ENCODE data around the gene FMNL3. TPM values are rescaled to one million over a fixed set of nuclear protein-coding genes. Genes with fewer than 3 reads are reported as not detected.

FMNL3 gene
- polyA plus RNA-seq, 1 of the 3 experiments (the other 2 are of a cell fraction) = 10.2 TPM

GRCh38 chr12:49678711-49679110 lies 28.5 kb downstream of the FMNL3 start:
- peaks cover 30% of the 10 kb centered on the region for H4K20me1 ChIP-seq (ENCODE audit: insufficient read depth)
- ChIA-PET CTCF (interaction anchor here (1.2 kb wide), 1 partner anchor 288 kb away, joined by 4 read pairs; no protein-coding TSS in a partner anchor), POLR2A (no interaction called here)
- H2AFZ ChIP-seq (ENCODE audit: low read depth) = no peak overlapping the region
- H3K4me1 ChIP-seq (ENCODE audit: control insufficient read depth in 1 of 2, insufficient read depth in 2 of 2, low read depth in 1 of 2, low read length in 1 of 2) = peaks cover 15 to 19% of the 10 kb centered on the region in 2 experiments; a peak in 2 of 4 replicates
- no peak overlapping the region for H3K4me3 ChIP-seq (ENCODE audit: low read depth in 2 of 2, low read length in 1 of 2)
- peaks cover 21% of the 10 kb centered on the region for H3F3A ChIP-seq (replicated peaks; ENCODE audit: insufficient read depth)
- H3K9me3 ChIP-seq = no peaks in the 10 kb centered on the region
- no peaks in the 10 kb centered on the region for H3K36me3 ChIP-seq (replicated peaks in 1 of 2; ENCODE audit: control insufficient read depth in 1 of 2, insufficient read depth in 2 of 2, low read length in 1 of 2)
- H3K4me2 ChIP-seq = no peak overlapping the region
- no peak overlapping the region for H3K9ac ChIP-seq
- DNase-seq = no peak
- TF ChIP-seq EZH2phosphoT487 (IDR thresholded peaks at IDR 0.05; ENCODE audit: borderline replicate concordance, low read depth) = no peak
- no peak for TF ChIP-seq FOXJ3 (CRISPR knock-in tag; IDR thresholded peaks at IDR 0.05)
- no peak for TF ChIP-seq MEF2A (IDR thresholded peaks at IDR 0.05; ENCODE audit: borderline replicate concordance, low read depth)
- TF ChIP-seq RCOR1 (IDR thresholded peaks at IDR 0.05; ENCODE audit: low read length) = no peak
- TF ChIP-seq EP300 (IDR thresholded peaks at IDR 0.05; ENCODE audit: borderline replicate concordance in 1 of 2, low read depth in 1 of 2, low read length in 1 of 2) = no peak
- TF ChIP-seq, protein P1, sequence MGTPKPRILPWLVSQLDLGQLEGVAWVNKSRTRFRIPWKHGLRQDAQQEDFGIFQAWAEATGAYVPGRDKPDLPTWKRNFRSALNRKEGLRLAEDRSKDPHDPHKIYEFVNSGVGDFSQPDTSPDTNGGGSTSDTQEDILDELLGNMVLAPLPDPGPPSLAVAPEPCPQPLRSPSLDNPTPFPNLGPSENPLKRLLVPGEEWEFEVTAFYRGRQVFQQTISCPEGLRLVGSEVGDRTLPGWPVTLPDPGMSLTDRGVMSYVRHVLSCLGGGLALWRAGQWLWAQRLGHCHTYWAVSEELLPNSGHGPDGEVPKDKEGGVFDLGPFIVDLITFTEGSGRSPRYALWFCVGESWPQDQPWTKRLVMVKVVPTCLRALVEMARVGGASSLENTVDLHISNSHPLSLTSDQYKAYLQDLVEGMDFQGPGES (IDR thresholded peaks at IDR 0.05; ENCODE audit: low read depth, low read length) = no peak
- TF ChIP-seq GABPA (IDR thresholded peaks at IDR 0.05; ENCODE audit: low read depth) = no peak
- TF ChIP-seq TEAD4 (IDR thresholded peaks at IDR 0.05; ENCODE audit: borderline replicate concordance, insufficient read depth) = no peak
- no peak for TF ChIP-seq USF2 (IDR thresholded peaks at IDR 0.05; ENCODE audit: borderline replicate concordance, low read depth, low read length)
- TF ChIP-seq RFX5 (IDR thresholded peaks at IDR 0.05; ENCODE audit: low read length) = no peak
- no peak for TF ChIP-seq JUND (IDR thresholded peaks at IDR 0.05)
- peaks cover 86% of the 10 kb centered on the region for H3K79me2 ChIP-seq (ENCODE audit: insufficient read depth)
- H3K27ac ChIP-seq (ENCODE audit: low read depth in 2 of 2, low read length in 1 of 2) = no peak overlapping the region
- H3K27me3 ChIP-seq (ENCODE audit: insufficient read depth) = no peaks in the 10 kb centered on the region
- 72% methylated on average over 3 of the region's 3 CpGs for WGBS (ENCODE audit: low lambda C conversion rate)
- H3K9me2 ChIP-seq = no peaks in the 10 kb centered on the region

- Histone ChIP-seq H3K79me2 (ENCODE audit: insufficient read depth) (peaks cover 83% of the 10 kb centered on the region), H3K9me2 (no peaks in the 10 kb centered on the region), H4K20me1 (ENCODE audit: insufficient read depth) (peaks cover 10% of the 10 kb centered on the region; the same call in 1 of the 2 replicates), H3K9ac (no peak overlapping the region), H3K4me2 (peak overlapping the region; percentile 83), H2AFZ (ENCODE audit: low read depth) (no peak overlapping the region), H3K27ac (ENCODE audit: low read depth in 2 of 2, low read length in 1 of 2) (peak overlapping the region; percentile 96 to 98), H3F3A (replicated peaks; ENCODE audit: insufficient read depth) (peaks cover 26% of the 10 kb centered on the region), H3K4me1 (ENCODE audit: control insufficient read depth in 1 of 2, insufficient read depth in 2 of 2, low read depth in 1 of 2, low read length in 1 of 2) (peaks cover 34 to 49% of the 10 kb centered on the region in 2 experiments), H3K27me3 (ENCODE audit: insufficient read depth) (no peaks in the 10 kb centered on the region), H3K9me3 (no peaks in the 10 kb centered on the region), H3K36me3 (replicated peaks in 1 of 2; ENCODE audit: control insufficient read depth in 1 of 2, insufficient read depth in 2 of 2, low read length in 1 of 2) (no peaks in the 10 kb centered on the region), H3K4me3 (ENCODE audit: low read depth in 2 of 2, low read length in 1 of 2) (no peak overlapping the region)
- POLR2A ChIA-PET = interaction anchor here (1.0 to 3.2 kb wide), 4 partner anchors 14 to 66 kb away, joined by 3 to 20 read pairs (median 13); partner anchors contain the start of genes FMNL3 and TMBIM6
- CTCF ChIA-PET = interaction anchor here (0.6 to 3.4 kb wide), 7 partner anchors 16 to 164 kb away, joined by 3 to 29 read pairs (median 5); partner anchors contain the start of genes FMNL3 and TMBIM6
- 95% methylated on average over 7 of the region's 7 CpGs for WGBS (ENCODE audit: low lambda C conversion rate)
- no peak for DNase-seq
- TF ChIP-seq GABPA (IDR thresholded peaks at IDR 0.05; ENCODE audit: low read depth) (no peak), RFX5 (IDR thresholded peaks at IDR 0.05; ENCODE audit: low read length) (no peak), MXI1 (IDR thresholded peaks at IDR 0.05; ENCODE audit: low read depth, low read length) (no peak), EZH2phosphoT487 (IDR thresholded peaks at IDR 0.05; ENCODE audit: borderline replicate concordance, low read depth) (no peak), YY1 (IDR thresholded peaks at IDR 0.05; ENCODE audit: low read depth) (no peak), NRF1 (IDR thresholded peaks at IDR 0.05; ENCODE audit: low read depth, low read length) (no peak), ZBTB33 (IDR thresholded peaks at IDR 0.05; ENCODE audit: borderline replicate concordance, low read depth) (no peak), USF2 (IDR thresholded peaks at IDR 0.05; ENCODE audit: borderline replicate concordance, low read depth, low read length) (no peak)
- TF ChIP-seq, protein P1 (IDR thresholded peaks at IDR 0.05; ENCODE audit: low read depth, low read length) = no peak
Observed at GRCh38 chr12:49675137-49675536, 32.1 kb downstream of the FMNL3 start.
